ENCODE measurements around the gene FAM210A. TPM values are rescaled to one million over a fixed set of nuclear protein-coding genes. Genes with fewer than 3 reads are reported as not detected.
A peak's percentile ranks its signal among the peaks of the same experiment; 100 is the strongest.
"Not testable (repeated sequence)": the region's sequence is repeated elsewhere in the genome, so short reads cannot be mapped to it uniquely, and the experiment has no call there.

Gene FAM210A
- total RNA-seq, 2 donors from 2014 or later = 10.3 to 12.4 TPM

DNA sequence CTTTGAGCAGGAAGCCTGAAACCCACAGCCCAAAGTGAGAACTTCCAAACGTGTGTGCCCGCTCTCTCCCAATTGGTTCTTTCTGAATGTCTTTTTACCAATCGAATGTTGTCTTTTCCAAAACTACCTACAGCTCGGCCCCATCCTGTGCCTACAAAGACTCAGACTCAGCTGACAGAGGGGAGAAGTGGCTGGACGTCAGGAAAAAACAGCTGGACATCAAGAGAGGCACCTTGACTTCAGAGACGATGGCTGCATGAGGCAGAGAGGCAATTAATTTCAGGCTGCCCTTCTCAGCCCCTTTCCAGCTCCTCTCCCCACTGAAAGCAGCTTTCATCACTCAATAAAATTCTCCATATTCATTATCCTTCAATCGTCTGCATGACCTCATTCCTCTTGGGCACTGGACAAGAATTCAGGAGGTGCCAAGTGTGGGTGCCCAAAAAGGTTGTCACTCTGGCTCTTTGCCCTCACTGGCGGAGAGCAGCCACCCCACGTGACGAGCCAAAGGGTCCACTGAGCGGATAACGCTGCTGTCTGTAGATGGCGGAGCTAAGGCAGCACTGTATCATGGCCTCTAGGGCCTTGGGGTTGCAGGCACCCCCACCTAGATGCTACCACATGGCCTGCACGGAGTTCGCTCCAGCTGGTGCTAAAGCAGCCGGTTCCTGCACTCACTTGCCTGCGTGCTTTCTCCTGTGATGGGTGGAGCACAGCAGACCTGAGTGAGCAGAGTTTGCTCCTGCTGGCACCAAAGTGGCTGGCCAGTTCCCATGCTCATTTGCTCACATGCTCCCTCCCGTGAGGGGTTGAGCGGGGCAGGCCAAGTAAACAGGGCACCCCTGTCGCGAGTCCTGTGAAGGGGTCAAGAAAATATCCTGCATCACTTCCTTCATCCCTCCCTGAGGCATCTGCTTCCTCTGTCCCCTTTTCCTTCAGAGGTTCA is 37.9 kb downstream of the FAM210A start:
- TF ChIP-seq, protein P1, sequence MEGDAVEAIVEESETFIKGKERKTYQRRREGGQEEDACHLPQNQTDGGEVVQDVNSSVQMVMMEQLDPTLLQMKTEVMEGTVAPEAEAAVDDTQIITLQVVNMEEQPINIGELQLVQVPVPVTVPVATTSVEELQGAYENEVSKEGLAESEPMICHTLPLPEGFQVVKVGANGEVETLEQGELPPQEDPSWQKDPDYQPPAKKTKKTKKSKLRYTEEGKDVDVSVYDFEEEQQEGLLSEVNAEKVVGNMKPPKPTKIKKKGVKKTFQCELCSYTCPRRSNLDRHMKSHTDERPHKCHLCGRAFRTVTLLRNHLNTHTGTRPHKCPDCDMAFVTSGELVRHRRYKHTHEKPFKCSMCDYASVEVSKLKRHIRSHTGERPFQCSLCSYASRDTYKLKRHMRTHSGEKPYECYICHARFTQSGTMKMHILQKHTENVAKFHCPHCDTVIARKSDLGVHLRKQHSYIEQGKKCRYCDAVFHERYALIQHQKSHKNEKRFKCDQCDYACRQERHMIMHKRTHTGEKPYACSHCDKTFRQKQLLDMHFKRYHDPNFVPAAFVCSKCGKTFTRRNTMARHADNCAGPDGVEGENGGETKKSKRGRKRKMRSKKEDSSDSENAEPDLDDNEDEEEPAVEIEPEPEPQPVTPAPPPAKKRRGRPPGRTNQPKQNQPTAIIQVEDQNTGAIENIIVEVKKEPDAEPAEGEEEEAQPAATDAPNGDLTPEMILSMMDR (IDR thresholded peaks at IDR 0.05) = no peak
- no peak for TF ChIP-seq POLR2A (IDR thresholded peaks at IDR 0.05)
- TF ChIP-seq POLR2AphosphoS5 (IDR thresholded peaks at IDR 0.05) = no peak
- Histone ChIP-seq H3K9me3 (no peaks in the 10 kb centered on the region), H3K36me3 (no peaks in the 10 kb centered on the region), H3K27me3 (replicated peaks; ENCODE audit: insufficient read depth) (no peaks in the 10 kb centered on the region), H3K4me1 (replicated peaks) (no peaks in the 10 kb centered on the region), H3K4me3 (no peak overlapping the region), H3K27ac (no peak overlapping the region)
- intact Hi-C loops (cut with DNase I) = no loop called here
- 93% methylated on average over 21 of the region's 21 CpGs for WGBS
- no peak for DNase-seq (ENCODE audit: low spot score)

DNA sequence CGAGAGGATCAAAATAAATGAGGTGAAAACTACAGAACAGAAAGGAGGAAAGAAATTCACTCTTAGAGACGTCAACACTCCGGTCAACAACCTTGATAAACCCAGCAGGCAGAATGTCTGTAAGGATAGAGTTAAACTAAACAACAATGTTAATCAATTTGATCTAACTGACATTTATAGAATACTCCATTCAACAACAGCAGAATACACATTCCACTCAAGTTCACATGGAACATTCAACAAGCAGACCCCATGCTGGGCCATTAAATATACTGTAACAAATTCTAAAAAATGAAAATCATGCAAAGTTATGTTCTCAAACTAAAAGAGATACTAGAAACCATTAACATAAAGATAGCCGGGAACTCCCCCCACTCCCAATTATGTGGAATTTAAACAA is 41.8 kb downstream of the FAM210A start:
- WGBS = 78% methylated on average over 4 of the region's 4 CpGs
- Histone ChIP-seq H3K9me3 (no peaks in the 10 kb centered on the region), H3K27me3 (replicated peaks; ENCODE audit: insufficient read depth) (no peaks in the 10 kb centered on the region), H3K4me1 (replicated peaks) (no peaks in the 10 kb centered on the region), H3K27ac (no peak overlapping the region), H3K36me3 (no peaks in the 10 kb centered on the region), H3K4me3 (no peak overlapping the region)
- DNase-seq (ENCODE audit: low spot score) = no peak
- intact Hi-C loops (cut with DNase I) = no loop called here
- TF ChIP-seq POLR2A (IDR thresholded peaks at IDR 0.05) = no peak
- TF ChIP-seq POLR2AphosphoS5 (IDR thresholded peaks at IDR 0.05) = no peak
- TF ChIP-seq, protein P1 (IDR thresholded peaks at IDR 0.05) = no peak

DNA sequence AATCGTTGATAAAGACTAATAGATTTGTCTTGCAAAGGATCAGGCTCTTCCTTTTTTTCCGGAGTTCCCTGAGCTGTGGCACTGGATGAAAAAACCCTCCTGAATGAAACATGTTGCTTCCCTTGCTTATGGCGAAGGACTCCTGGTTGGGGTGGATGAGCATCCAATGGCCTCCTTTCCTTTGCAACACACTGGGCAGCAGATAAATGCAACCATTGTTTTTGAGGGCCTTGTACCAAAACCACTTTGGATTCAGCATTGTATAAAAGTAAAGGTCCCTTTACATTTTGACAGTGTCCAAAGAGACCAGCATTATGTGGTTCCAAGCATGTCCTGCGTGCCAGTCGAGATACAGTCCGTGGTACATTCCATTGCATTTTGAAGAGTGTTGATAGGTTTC is 44.7 kb downstream of the FAM210A start:
- no peak for TF ChIP-seq POLR2A (IDR thresholded peaks at IDR 0.05)
- no peak for TF ChIP-seq POLR2AphosphoS5 (IDR thresholded peaks at IDR 0.05)
- TF ChIP-seq, protein P1 (IDR thresholded peaks at IDR 0.05) = no peak
- Histone ChIP-seq H3K27me3 (replicated peaks; ENCODE audit: insufficient read depth) (no peaks in the 10 kb centered on the region), H3K27ac (no peak overlapping the region), H3K4me3 (no peak overlapping the region), H3K9me3 (no peaks in the 10 kb centered on the region), H3K36me3 (no peaks in the 10 kb centered on the region), H3K4me1 (replicated peaks) (no peaks in the 10 kb centered on the region)
- intact Hi-C loops (cut with DNase I) = no loop called here
- WGBS = 97% methylated on average over 6 of the region's 6 CpGs
- no peak for DNase-seq (ENCODE audit: low spot score)

DNA sequence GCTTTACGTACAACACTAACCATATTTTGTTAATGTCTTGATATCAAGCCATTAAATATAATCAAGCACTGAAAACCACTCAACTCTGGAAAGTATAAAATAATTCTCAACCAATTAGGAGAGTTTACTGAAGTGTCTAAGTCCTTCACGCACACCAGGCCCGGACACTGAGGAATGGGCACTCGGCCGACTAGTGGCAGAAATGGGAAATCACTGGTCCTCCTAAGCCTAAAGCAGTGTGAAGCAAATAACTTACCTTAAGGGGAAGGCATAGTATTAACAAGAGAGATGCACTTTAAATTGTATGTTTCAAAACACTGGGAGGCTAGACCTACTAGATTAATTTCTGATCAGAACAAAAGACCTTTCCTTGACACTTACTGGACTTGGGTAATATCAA is 45.7 kb downstream of the FAM210A start:
- 73% methylated on average over 5 of the region's 5 CpGs for WGBS

DNA sequence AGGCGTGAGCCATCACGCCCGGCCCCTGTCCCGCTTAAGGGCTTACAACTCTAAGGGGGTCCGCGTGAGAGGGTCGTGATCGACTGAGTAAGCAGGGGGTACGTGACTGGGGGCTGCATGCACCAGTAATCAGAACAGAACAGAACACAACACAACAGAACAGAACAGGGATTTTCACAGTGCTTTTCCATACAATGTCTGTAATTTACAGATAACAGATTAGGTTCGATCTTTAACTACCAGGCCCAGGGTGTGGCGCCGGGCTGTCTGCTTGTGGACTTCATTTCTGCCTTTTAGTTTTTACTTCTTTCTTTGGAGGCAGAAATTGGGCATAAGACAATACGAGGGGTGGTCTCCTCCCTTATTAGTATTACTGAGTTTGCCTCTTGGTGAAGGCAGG is 49.0 kb downstream of the FAM210A start:
- H3K9me3 ChIP-seq; H3K27ac ChIP-seq; H3K36me3 ChIP-seq; intact Hi-C loops (cut with DNase I); DNase-seq (ENCODE audit: low spot score); H3K4me3 ChIP-seq; H3K27me3 ChIP-seq (replicated peaks; ENCODE audit: insufficient read depth); H3K4me1 ChIP-seq (replicated peaks): not testable (repeated sequence)
- WGBS = 95% methylated on average over 13 of the region's 13 CpGs

More for the DNA sequence above, 45.7 kb downstream of the FAM210A start:
- DNase-seq (ENCODE audit: low spot score) = no peak
- no peak for TF ChIP-seq POLR2A (IDR thresholded peaks at IDR 0.05)
- TF ChIP-seq, protein P1 (IDR thresholded peaks at IDR 0.05) = peak in 1 of 4 experiments; percentile 17
- intact Hi-C loops (cut with DNase I) = no loop called here
- Histone ChIP-seq H3K4me1 (replicated peaks) (no peaks in the 10 kb centered on the region), H3K9me3 (no peaks in the 10 kb centered on the region), H3K4me3 (no peak overlapping the region), H3K27me3 (replicated peaks; ENCODE audit: insufficient read depth) (no peaks in the 10 kb centered on the region), H3K36me3 (no peaks in the 10 kb centered on the region), H3K27ac (no peak overlapping the region)

Measured in prostate gland (tissue), 2 donors.